GM21717 (cell line): ENCODE data around the gene ZNG1A.
"Not testable (repeated sequence)": the region's sequence is repeated elsewhere in the genome, so short reads cannot be mapped to it uniquely, and the experiment has no call there.

Experiments used
- ATAC-seq: cut with Tn5 transposase; IDR thresholded peaks from one replicate; pipeline ENCODE4 v1.9.1; 2021; ENCODE audit warnings: mild to moderate bottlenecking, moderate library complexity; ENCODE audit not compliant: unreplicated experiment

Gene ZNG1A

DNA sequence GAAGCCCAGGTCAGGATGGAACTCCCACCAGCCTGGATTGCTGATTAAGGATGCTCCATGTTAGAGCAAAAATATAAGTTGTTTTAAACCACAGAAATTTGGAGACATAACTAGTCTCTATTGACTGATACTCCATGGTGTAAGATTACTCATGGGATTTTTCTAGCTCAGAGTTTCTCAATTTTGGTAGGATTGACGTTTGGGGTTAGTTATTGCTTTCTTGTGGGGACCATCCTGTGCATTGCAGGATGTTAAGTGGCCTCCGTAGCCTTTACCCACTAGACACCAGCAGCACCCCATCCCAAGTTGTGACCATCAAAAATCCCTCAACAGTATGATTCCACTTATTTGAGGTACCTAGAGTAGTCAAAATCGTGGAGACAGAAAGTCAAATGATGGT is 80.1 kb downstream of the ZNG1A start:
- ATAC-seq: not testable (repeated sequence)

DNA sequence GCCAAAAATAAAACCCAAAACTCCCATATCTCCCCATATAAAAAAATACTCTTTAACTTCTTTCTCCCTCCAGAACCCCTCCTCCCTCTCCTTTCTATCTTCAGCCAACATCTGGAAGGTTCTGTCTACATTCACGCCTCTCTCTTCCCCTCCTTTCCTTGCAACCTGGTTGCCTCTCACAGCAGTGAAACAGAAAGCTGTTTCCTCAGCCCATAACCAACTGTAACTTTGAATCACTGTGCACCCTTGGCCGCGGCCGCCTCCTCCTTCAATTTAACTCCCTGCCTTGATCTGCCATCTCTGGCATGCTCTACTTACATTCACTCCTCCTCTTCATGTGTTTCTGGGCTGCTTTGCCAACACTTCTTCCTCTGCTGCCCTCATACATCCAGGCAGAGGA is 83.9 kb downstream of the ZNG1A start:
- ATAC-seq: not testable (repeated sequence)

DNA sequence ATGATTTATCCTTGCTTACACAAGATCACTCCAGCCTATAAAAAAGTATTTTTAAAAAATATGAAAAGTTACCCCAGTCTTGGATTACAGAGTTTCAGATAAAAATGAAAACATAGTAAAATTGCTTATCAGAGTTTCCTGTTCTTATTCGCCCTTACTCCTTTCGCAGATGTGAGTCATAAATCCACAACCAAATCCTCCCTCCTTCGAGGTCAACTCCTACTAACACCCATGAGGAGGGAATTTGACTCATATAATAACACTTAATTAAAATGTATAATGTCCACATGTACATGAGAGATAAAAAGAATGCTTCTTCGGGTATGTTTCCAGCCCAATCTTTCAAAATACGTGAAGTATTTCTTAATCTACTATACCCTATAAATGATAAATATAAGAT is 84.5 kb downstream of the ZNG1A start:
- ATAC-seq: not testable (repeated sequence)

DNA sequence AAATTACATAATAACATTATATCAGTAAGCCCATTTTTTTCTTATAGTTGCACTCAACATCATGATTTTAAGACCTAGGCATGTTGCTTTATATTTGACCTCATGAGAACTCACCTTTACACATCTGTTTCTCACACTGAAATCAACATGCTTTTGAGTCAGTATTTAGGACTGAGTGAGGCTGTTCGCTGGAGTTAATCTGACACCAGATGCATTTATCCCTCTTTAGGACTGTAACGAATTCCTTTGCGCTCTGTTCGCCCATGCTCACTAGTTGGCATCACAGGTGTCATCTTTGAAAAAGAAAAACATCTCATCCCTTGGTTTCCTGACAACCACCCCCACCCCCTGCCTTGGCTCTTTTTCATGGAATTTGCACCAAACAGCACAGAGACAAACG is 84.9 kb downstream of the ZNG1A start:
- not testable (repeated sequence) for ATAC-seq

DNA sequence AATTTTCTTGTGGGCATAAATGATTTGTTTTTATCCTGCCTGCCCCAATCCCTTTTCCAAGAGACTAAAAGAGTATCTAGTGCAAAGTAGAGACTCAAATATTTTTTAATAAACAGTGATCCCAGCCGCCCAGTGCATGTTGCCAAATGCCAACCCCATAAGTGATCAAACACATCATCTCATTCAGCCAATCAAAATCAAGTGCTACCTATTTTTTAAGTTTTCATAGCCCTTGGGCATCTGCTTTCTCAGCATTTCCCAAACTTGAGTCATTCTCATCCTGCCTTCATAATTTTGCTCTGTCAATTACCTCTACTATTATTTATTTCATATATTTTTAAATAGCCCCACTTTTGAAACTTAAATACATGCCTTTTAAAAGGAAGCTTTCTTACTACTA is 88.0 kb downstream of the ZNG1A start:
- ATAC-seq: not testable (repeated sequence)

DNA sequence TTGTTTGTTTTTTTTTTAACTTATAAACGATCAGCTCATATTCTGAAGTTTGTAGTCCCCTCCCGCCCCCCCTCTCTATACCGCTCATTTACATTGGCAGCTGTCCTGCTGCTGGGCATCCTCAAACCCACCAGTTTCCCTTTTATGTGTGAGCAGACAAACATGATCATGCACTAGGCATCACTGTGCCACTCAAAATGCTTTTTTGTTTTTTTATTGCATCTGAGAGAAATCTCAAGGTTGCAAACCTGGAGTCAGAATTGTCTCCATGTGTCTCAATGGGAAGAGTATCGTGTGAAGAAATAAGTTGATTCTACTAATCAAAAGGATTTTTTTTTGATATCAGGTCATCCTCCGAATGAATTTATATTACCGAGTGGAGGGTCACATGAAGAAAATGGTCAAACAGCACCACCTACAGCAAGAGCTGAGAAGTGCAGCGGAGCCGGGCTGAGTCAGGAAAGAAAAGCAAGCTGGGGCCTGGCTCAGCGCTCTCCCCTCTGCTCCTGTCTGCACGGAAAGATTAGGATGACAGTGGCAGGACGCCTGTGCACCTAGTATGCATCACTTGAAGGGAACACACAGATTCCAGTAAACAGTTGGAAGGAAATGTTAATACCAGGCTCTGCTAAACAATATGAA is 90.3 kb downstream of the ZNG1A start:
- ATAC-seq: not testable (repeated sequence)

DNA sequence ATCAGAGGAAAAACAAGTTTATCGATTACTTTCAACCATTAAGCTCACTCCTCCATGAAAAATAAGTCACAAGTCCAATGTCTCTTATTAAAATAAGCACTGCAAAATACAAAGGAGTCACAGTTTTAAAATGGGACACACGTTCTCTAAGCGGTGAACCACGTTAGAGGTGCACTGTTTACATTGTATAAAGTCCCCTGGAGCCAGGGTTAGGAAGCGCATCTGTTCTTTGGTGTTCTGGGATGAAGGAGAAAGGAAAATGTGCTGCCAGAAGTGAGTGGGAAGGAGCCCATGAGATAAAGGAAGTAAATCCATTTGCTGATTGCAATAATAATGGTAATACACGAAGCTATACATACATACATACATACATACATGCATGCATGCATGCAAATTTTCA is 91.0 kb downstream of the ZNG1A start:
- ATAC-seq: not testable (repeated sequence)

DNA sequence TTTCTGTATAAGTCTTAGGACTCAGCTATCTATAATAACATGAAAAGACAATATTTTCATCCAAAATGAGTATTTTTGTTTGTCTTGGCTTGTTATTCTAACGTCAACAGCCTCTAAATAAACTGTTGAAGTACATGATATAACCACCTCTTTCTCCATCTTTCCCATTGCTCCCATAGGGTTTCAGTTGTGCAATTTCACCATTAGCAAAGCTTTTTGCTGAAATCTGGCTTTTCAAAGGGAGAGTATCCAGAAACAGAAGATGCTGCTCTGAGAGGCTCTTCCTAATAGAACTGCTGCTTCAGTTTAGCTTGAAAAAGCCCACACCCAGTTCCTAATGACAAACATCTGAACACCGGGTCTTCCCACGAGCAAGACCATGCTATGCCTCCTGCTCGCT is 91.8 kb downstream of the ZNG1A start:
- not testable (repeated sequence) for ATAC-seq

DNA sequence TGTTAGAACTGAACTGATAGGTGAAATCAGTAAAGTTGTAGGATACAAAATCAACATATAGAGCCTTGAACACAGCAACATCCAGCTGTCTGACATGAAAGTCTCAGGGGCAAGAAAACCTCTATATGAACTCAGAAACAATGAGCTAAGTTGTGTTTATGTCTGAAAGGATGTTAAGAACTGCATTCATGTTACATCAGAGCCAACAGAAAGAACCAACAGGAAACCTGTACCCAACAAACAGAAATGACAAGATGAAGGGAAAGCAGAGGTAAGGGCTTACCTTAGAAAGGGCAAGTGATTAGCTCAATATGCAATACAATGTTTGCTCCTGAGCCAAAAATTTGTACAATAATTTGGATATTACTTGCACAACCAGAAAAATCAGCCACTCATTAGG is 92.2 kb downstream of the ZNG1A start:
- ATAC-seq: not testable (repeated sequence)

DNA sequence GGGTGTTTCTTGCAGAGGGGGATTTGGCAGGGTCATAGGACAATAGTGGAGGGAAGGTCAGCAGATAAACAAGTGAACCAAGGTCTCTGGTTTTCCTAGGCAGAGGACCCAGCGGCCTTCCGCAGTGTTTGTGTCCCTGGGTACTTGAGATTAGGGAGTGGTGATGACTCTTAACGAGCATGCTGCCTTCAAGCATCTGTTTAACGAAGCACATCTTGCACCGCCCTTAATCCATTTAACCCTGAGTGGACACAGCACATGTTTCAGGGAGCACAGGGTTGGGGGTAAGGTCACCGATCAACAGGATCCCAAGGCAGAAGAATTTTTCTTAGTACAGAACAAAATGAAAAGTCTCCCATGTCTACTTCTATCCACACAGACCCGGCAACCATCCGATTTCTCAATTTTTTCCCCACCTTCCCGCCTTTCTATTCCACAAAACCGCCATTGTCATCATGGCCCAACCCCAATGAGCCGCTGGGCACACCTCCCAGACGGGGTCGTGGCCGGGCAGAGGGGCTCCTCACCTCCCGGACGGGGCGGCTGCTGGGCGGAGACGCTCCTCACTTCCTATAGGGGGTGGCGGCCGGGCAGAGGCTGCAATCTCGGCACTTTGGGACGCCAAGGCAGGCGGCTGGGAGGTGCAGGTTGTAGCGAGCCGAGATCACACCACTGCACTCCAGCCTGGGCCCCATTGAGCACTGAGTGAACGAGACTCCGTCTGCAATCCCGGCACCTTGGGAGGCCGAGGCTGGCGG is 95.7 kb downstream of the ZNG1A start:
- ATAC-seq: not testable (repeated sequence)

DNA sequence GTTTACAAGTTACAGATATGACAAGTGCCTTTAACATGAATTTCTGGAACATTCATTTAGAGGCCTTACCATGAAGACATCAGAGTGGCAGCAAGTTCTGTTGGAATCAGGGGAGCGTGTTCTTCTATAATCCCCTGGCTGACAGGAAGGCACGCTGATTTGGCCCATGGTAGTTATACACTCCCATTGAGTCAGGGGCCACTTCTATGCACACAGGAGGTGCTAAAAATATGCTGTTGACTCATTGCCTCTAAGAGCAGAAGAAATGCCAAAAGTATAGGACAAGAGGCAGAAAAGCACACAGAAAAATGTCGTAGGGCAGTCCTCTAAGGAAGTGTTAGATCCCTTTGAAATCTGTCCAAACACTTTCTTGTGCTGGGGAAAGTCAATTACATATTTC is 100.5 kb downstream of the ZNG1A start:
- ATAC-seq: not testable (repeated sequence)

DNA sequence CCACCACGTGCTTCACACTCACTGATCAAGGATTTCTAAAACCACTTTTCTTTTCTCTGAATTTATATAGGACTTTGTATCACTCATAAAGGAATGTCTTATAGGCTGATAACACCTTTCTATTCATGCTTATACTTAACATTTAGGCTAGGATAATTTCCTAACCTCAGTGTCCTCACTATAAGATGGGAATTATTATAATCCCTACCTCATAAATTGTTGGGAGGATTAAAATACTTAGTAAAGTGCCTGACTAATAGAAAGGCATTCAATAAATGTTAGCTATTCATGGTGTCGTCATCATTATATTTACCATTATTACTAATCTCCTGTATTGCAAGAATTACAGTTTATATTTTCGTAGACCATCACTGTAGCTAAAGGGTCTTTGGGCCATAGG is 102.5 kb downstream of the ZNG1A start:
- not testable (repeated sequence) for ATAC-seq

DNA sequence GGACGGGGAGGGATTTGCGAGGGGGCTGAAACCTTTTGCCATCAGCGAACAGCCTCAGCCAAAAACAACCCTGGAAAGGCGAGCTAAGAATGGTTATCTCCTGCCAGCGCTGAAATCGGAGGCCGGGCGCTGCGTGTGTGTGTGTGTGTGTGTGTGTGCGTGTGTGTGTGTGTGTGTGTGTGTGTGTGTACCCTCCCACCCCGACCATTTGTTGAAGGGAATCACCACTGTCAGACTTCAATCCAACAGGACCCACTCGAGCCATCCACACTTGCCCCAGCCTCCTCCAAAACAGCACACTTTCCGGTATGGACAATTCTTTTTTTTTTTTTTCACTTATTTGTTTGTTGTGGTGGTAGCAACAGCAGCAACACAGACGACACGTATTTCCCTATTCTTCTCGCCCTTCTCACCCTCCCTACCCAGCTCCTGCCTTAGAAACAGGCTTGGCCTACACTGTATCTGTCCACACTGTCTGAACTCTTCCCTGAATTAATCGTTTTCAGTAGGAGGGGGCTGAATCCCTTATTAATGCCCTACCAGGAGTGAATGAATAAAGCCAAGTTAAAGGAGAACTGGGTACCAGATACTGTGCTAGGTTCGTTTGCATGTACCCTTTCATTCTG is 104.8 kb downstream of the ZNG1A start:
- not testable (repeated sequence) for ATAC-seq

DNA sequence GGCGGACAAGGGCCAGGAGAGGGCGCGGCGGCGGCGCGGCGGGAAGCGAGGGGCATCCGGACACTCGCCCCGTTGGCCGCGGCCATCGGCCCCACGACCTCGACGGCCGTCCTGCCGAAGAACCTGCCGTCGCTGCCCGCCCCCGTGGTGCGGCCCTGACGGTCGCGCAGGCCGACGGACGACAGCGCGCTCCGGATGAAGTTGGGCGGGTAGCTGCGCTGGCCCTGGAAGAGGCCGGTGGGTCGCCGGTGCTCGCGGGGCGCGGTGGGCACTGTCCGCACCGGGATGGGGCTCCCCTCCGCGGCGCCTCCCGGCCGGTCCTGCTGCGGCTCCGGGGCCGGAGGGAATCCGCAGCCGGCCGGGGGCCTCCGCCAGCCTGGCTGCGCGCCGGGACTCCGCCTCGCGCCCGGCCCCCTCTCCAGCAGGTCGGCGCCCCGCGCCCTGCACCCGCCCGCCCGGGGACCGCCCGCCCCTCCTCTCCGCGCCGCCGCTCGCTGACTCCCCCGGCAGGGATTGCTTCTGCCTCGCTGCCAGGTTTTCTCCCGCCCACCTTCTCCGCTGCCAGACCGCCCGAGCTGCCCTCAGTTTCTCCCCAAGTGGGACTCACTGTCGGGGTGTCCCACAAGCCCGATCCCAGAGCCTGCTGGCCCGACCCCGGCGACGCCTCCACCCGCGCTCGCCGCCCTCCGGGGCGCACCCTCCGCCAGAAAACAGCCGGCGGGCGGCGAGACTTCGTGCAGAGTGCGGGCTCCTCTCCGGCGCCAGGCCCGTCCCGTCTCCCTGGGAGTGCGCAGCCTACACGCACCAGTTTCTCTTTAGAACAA is 105.6 kb downstream of the ZNG1A start:
- not testable (repeated sequence) for ATAC-seq
